Measurements from ENCODE around the gene SPATA13. TPM values are rescaled to one million over a fixed set of nuclear protein-coding genes. Genes with fewer than 3 reads are reported as not detected.
"Not testable (repeated sequence)": the region's sequence is repeated elsewhere in the genome, so short reads cannot be mapped to it uniquely, and the experiment has no call there.

SPATA13 gene
- total RNA-seq, 4 donors from 2014 or later, result 10.0 to 24.6 (median 13.4) TPM

DNA sequence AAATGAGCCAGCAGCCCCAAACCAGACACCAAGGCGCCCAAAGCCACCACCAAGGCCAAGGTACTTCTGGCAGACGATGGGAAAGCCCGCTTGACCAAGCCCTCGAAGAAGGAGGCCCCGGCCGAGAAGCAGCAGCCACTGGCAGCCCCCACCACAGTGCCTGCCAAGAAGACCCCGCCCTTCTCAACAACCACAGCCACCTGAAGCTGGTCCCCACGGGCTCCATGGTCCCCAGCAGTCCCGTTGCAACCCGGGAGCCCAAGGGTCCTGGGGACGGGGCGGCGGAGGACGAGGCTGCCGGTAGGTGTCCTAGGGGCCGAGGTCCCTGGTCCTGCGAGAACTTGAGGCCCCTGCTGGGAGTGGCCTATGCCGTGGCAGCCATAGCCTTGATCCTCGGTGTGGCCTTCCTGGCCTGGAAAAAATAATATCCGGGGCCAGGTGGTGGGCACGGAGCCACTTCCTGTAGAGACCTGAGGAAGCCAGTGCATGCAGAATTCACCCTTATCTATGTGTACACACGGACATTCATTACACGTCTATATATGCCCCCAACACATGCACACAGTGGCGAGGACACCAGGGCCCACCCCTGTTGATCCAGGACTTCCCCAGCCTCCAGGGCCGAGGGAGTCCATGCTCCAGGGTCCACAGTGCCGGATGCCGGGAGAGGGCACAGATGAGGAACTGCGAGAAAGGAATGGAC is 162.7 kb downstream of the SPATA13 start:
- no peak for TF ChIP-seq POLR2AphosphoS5 (IDR thresholded peaks at IDR 0.05)
- no peak for TF ChIP-seq EP300 (IDR thresholded peaks at IDR 0.05)
- no peak for TF ChIP-seq POLR2A (IDR thresholded peaks at IDR 0.05)
- TF ChIP-seq, protein P1, sequence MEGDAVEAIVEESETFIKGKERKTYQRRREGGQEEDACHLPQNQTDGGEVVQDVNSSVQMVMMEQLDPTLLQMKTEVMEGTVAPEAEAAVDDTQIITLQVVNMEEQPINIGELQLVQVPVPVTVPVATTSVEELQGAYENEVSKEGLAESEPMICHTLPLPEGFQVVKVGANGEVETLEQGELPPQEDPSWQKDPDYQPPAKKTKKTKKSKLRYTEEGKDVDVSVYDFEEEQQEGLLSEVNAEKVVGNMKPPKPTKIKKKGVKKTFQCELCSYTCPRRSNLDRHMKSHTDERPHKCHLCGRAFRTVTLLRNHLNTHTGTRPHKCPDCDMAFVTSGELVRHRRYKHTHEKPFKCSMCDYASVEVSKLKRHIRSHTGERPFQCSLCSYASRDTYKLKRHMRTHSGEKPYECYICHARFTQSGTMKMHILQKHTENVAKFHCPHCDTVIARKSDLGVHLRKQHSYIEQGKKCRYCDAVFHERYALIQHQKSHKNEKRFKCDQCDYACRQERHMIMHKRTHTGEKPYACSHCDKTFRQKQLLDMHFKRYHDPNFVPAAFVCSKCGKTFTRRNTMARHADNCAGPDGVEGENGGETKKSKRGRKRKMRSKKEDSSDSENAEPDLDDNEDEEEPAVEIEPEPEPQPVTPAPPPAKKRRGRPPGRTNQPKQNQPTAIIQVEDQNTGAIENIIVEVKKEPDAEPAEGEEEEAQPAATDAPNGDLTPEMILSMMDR (IDR thresholded peaks at IDR 0.05), result no peak
- Histone ChIP-seq H3K27ac (no peak overlapping the region), H3K4me1 (peaks cover 0 to 3% (median 0%) of the 10 kb centered on the region in 3 donors), H3K27me3 (peaks cover 19% of the 10 kb centered on the region), H3K36me3 (no peaks in the 10 kb centered on the region), H3K4me3 (no peak overlapping the region), H3K9me3 (no peaks in the 10 kb centered on the region)
- ATAC-seq, result no peak
- WGBS, 2 donors (ENCODE audit: low coverage in 1 of 2), result 97 to 100% methylated on average over 2 to 6 of the region's 28 CpGs

DNA sequence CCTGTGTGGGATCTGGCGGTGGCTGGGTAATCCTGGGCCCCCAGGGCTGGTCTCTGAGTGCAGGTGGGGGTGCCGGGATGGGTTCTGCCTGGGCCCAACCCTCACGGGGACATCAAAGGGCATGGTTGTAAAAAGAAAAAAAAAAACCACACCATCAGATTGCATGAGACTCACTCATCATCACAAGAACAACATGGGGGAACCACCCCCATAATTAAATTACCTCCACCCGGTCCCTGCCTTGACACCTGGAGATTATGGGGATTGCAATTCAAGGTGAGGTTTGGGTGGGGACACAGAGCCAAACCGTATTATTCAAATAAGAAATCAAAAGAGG is 163.2 kb downstream of the SPATA13 start:
- no peak for ATAC-seq
- no peak overlapping the region for H3K27ac ChIP-seq
- no peak overlapping the region for H3K4me3 ChIP-seq
- no peaks in the 10 kb centered on the region for H3K36me3 ChIP-seq
- TF ChIP-seq EP300 (IDR thresholded peaks at IDR 0.05) (no peak), POLR2A (IDR thresholded peaks at IDR 0.05) (no peak), POLR2AphosphoS5 (IDR thresholded peaks at IDR 0.05) (no peak)
- TF ChIP-seq, protein P1 (IDR thresholded peaks at IDR 0.05), result no peak
- H3K27me3 ChIP-seq, result peaks cover 24% of the 10 kb centered on the region
- 84 to 100% methylated on average over 1 to 2 of the region's 5 CpGs for WGBS, 2 donors (ENCODE audit: low coverage in 1 of 2)
- H3K4me1 ChIP-seq, result peaks cover 0 to 5% (median 0%) of the 10 kb centered on the region in 3 donors
- no peaks in the 10 kb centered on the region for H3K9me3 ChIP-seq

DNA sequence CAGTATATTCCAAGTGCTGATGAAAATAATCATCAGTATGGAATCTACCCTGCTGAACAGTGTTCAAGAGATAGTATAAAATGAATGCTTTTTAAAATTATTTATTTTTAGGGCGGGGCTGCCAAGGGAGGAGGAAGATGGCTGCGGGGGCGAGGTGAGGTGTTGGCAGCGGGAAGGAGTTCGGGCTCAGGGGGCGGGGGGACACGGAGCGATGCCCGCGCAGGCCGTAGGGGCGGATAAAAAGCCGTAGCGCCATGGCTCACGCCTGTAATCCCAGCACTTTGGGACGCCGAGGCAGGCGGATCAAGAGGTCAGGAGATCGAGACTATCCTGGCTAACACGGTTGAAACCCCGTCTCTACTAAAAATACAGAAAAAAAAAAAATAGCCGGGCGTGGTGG is 167.1 kb downstream of the SPATA13 start:
- peaks cover 27% of the 10 kb centered on the region for H3K27me3 ChIP-seq
- H3K9me3 ChIP-seq, H3K4me3 ChIP-seq, ATAC-seq, H3K36me3 ChIP-seq, H3K27ac ChIP-seq, H3K4me1 ChIP-seq: not testable (repeated sequence)
- 68 to 70% methylated on average over 2 to 21 of the region's 23 CpGs for WGBS, 2 donors (ENCODE audit: low coverage in 1 of 2)

DNA sequence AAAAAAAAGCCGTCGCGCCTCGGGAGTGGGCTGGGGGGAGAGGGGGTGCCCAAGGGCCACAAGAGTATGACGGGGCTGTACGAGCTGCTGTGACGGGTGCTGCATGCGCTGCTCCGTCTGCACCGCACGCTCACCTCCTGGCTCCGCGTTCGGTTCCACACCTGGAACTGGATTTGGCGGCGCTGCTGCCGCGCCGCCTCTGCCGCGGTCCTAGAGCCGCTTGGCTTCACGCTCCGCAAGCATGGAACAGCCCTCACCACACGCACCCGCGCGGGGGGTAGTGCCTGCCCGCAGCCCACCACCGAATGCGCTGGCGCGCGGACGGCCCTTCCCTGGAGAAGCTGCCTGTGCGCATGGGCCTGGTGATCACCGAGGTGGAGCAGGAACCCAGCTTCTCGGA is 167.6 kb downstream of the SPATA13 start:
- Histone ChIP-seq H3K27ac (no peak overlapping the region), H3K9me3 (no peaks in the 10 kb centered on the region), H3K36me3 (no peaks in the 10 kb centered on the region), H3K4me1 (peaks cover 0 to 5% (median 0%) of the 10 kb centered on the region in 3 donors), H3K27me3 (peaks cover 28% of the 10 kb centered on the region), H3K4me3 (peak overlapping the region in 1 of 2 donors; percentile 19)
- no CpG with 5 or more reads among the region's 38 CpGs for WGBS, 2 donors (ENCODE audit: low coverage in 1 of 2)
- TF ChIP-seq POLR2A (IDR thresholded peaks at IDR 0.05) (no peak), POLR2AphosphoS5 (IDR thresholded peaks at IDR 0.05) (no peak), EP300 (IDR thresholded peaks at IDR 0.05) (no peak)
- TF ChIP-seq, protein P1 (IDR thresholded peaks at IDR 0.05), result no peak
- ATAC-seq, result no peak

DNA sequence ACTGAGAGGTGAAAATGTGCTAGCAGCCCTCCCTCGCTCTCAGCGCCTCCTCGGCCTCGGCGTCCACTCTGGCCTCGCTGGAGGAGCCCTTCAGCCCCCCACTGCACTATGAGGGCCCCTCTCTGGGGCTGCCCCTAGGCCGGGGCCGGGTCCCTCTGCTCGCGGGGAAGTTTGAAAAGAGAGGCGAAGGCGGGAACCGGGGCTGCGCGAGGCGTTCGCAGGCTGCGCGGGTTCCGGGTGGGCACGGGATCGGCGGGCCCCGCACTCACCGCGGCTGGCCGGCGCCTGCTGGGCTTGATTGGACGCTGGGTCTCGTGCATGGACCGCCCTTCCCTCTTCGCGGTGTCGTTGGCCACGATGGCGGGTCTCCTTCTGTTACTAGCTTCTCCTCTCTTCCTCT is 178.2 kb downstream of the SPATA13 start:
- H3K27ac ChIP-seq, result no peak overlapping the region
- no peak overlapping the region for H3K4me3 ChIP-seq
- peaks cover 15% of the 10 kb centered on the region for H3K27me3 ChIP-seq
- H3K36me3 ChIP-seq, result no peaks in the 10 kb centered on the region
- no CpG with 5 or more reads among the region's 36 CpGs for WGBS, 2 donors (ENCODE audit: low coverage in 1 of 2)
- TF ChIP-seq, protein P1 (IDR thresholded peaks at IDR 0.05), result no peak
- TF ChIP-seq POLR2AphosphoS5 (IDR thresholded peaks at IDR 0.05) (no peak), POLR2A (IDR thresholded peaks at IDR 0.05) (no peak), EP300 (IDR thresholded peaks at IDR 0.05) (no peak)
- no peak for ATAC-seq
- H3K9me3 ChIP-seq, result no peaks in the 10 kb centered on the region
- H3K4me1 ChIP-seq, result no peaks in the 10 kb centered on the region
